ENCODE measurements around the gene ACO1.
"Not testable (repeated sequence)": the region's sequence is repeated elsewhere in the genome, so short reads cannot be mapped to it uniquely, and the experiment has no call there.

Gene ACO1

DNA sequence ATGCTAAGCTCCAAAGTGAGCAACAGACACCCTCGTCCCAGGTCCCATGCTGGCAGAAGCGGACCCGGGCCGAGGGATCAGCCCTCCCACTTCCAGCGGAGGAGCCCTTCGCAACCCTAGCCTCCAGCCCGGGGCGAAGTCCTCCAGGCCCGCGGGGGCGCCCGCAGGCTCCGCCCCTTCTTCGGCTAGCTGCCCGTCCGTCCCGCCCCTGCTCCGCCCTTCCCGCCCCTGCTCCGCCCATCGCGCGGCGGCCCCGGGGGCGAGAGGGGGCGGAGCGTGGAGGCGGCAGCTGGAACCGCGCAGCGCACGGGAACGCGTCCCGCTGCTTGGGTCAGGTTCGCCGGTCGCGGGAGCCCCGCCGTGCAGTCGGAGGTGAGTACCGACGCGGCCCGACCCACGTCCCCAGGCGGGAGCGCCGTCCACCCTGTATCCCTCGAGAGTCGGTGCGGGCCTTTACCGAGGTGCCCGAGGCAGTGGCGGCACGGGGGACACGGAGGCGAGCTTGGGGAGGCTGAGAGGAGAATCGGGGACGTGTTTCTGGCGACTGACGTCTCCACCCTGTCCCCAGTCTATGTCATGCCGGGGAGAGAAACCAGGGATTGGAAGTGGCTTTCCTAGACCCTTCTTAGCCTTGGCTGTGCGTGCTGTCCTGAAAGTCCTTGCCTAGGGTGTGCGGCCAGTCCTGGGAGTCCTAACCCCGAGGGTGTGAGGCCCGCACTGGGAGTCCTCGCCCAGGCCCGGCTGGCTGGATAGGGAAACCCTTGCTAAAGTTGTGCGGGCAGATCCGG is at the start of gene ACO1:
Gene ACO1 (plus strand): TSS at position 280 of the 788 bp plus-strand sequence. CDS start 20,864 bp downstream, outside the sequence.
- DNase-seq = peak; percentile 93

GRCh38 chr9:32334916-32335895 is 49.2 kb upstream of the ACO1 start:
- no peak for DNase-seq

GRCh38 chr9:32339424-32339823 is 45.0 kb upstream of the ACO1 start:
- DNase-seq = no peak

DNA sequence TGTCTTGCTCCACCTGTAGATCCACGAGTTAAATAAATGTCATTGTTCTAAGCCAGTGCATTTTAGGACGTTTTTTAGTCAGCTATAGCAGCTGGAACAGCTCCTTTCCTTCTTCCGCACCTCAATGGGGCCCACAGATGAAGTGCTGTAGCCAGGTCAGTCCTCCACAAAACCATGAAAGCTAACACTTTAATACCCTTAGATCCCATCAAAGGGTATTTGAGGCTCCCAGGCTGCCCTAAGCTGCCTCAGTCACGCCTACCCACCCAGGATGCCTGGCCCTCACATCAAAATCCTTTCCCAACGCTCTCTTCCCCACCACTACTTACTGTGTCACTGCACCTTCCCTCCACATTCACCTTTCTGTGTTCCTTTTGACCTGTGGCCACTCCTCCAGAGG is 44.1 kb upstream of the ACO1 start:
- DNase-seq = no peak

DNA sequence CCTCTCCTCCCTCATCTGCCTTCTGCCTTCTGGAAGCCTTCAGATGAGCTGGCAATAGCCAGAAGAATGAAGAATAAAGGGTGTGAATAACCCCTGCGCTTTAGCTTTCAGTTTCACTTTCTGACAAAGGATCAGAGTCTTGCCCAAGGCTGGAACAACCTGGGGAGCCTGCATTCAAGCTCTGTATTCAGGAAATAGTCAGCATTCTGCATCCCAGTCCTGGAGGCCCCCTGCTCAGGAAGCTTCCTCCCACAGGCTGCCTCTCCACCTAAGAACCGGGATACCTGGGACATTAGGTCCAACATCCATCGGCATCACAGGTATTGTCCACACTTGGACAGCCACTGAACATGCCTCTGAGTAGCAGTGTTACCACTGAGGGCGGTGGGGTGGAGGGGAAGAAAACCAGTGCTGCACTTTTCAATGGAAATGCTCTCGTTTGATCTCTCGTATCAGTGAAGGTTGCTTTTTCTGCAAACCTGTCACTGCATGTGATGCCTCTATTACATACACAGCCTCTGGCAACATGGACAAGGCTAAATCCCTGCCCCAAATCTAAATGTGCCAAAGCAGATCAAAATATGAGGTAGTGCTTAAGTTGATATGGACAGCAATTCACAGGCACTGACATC is 39.8 kb upstream of the ACO1 start:
- no peak for DNase-seq

GRCh38 chr9:32345243-32345642 is 39.2 kb upstream of the ACO1 start:
- no peak for DNase-seq

DNA sequence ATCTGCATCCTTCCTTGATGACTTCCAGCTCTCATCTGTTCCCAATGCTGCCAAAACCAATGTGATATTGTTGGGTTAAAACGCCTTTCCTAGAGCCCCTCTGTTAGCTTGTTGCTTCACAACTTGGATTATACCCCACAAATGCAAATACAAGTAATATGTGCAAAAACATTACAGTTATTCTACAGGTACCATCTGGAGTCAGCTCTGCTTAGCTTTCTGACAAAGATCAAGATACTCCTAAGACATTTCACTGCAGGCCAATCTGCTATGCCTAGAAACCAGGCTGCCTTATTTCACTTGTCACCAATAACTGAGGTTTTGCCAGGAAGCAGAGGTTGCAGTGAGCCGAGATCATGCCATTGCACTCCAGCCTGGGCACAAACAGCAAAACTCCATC is 36.9 kb upstream of the ACO1 start:
- no peak for DNase-seq

- DNase-seq = no peak
These were observed 36.2 kb upstream of the ACO1 start for GRCh38 chr9:32348106-32348695.

GRCh38 chr9:32349013-32349412 is 35.4 kb upstream of the ACO1 start:
- DNase-seq = no peak

DNA sequence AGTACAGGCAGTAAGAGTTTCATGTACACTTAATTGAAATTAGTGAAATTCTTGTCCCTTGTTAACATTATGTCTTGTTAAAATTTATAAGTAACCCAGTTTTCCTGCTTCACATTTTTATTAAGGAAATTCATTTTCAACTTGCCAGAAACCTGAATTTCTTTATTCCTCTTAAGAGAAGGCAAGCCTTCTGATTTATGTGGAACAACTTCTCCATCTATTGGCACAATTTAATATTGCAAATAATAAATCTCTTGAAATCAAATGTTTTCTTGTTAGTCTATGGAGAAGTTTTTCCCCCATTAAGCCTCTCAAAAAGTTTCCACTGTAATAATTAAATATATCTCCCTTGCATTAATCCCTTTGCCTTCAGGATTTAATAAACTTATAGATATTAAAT is 33.8 kb upstream of the ACO1 start:
- DNase-seq = no peak

GRCh38 chr9:32351845-32352244 is 32.6 kb upstream of the ACO1 start:
- DNase-seq = no peak

- DNase-seq = not testable (repeated sequence)
These were observed 31.0 kb upstream of the ACO1 start for GRCh38 chr9:32353476-32353875.

- DNase-seq = no peak
These were observed 25.0 kb upstream of the ACO1 start for GRCh38 chr9:32359452-32359851.

GRCh38 chr9:32360983-32361673 is 23.3 kb upstream of the ACO1 start:
- DNase-seq = no peak

GRCh38 chr9:32371279-32371678 is 13.2 kb upstream of the ACO1 start:
- DNase-seq = no peak

GRCh38 chr9:32371679-32372078 is 12.8 kb upstream of the ACO1 start:
- no peak for DNase-seq

DNA sequence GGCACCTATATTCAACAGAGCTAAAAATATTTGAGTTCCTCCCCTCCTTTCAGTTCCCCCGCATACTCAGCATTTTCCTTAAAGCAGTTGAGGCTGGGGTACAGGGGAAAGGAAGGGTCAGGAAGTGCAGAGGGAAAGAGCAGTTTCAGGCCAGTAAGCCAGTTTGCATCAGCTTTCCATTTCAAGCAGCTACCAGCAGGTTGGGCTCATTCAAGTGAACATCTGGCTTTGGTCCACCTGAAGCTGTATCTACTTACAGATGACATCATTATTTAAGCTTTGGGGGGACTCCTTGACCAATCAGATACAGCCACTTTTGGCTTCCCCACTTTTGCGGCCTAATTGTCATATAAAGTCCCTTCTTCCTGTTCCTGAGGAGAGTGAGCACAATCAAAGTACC is 8.2 kb upstream of the ACO1 start:
- DNase-seq = no peak

DNA sequence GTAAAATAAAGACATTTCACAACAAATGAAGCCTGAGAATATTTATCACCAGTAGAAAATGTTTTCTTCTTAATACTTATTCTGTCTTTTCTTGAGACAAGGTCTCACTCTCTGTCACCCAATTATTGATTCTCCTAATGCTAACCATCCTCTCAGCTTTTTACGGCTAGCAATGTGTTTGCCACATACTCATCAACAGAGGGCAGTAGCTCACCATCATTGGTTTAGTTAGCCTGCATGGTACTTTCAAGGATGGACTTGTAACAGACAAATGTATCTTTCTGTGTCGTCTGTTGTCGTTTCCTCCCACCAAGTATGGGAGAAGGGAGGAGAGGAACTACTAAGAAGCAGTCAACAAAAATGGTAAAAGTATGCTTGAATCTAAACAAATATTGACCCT is 5.9 kb upstream of the ACO1 start:
- DNase-seq = peak; percentile 25

DNA sequence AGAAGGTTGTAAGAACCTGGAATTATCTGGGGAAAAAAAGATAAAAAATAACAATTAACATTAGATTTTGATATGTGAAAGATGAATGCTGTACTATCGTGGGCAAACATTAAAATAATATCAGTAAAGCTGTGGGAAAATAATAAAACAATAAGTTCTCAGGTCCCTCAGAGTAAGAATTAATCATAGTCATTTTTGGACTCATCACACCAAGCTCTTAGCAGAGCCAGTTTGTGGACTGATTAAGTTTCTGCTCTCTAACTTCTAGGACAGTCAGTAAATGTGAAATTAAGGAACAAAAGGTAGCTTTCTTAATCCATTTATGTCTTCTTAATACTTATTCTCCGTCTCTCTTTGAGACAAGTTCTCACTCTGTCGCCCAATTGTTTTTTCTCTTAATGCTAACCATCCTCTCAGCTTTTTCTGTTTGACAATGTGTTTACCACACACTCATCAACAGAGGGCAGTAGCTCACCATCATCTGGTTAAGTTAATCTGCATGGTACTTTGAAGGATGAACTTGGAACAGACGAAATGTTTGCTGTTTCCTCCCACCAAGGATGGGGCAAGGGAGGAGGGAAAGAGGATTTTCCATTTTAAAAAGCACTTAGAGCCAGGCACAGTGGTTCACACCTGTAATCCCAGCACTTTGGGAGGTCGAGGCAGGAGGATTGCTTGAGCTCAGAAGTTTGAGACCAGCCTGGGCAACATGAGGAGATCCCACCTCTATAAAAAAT is 5.3 kb upstream of the ACO1 start:
- peak; percentile 23 for DNase-seq

DNA sequence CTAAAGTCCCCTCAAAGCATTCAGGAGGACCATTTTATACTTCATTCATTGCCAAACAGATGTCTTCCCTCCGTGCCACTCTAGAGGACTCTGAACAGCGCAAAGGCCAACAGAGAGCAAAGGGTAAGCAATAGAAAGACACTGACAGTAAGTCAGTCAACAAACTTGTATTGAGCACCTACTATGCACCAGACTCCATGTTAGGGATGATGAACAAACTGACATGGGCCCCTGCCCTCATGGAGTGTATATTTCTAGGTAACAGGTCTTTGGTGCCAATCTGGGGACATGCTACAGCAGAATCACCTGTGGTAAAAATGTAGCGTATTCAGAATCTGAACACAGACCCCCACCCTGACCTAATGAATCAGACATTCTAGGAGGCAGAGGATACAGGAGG is 3.5 kb upstream of the ACO1 start:
- no peak for DNase-seq

GRCh38 chr9:32382565-32383320 is 1.7 kb upstream of the ACO1 start:
- DNase-seq = no peak
